NK-92 (cell line): ENCODE results near the gene SH2B2.

Source experiments
- DNase-seq: peaks from one replicate; lab custom pipeline; 2025; ENCODE audit not compliant: unreplicated experiment; lab: John Stamatoyannopoulos, UW

SH2B2 gene

DNA sequence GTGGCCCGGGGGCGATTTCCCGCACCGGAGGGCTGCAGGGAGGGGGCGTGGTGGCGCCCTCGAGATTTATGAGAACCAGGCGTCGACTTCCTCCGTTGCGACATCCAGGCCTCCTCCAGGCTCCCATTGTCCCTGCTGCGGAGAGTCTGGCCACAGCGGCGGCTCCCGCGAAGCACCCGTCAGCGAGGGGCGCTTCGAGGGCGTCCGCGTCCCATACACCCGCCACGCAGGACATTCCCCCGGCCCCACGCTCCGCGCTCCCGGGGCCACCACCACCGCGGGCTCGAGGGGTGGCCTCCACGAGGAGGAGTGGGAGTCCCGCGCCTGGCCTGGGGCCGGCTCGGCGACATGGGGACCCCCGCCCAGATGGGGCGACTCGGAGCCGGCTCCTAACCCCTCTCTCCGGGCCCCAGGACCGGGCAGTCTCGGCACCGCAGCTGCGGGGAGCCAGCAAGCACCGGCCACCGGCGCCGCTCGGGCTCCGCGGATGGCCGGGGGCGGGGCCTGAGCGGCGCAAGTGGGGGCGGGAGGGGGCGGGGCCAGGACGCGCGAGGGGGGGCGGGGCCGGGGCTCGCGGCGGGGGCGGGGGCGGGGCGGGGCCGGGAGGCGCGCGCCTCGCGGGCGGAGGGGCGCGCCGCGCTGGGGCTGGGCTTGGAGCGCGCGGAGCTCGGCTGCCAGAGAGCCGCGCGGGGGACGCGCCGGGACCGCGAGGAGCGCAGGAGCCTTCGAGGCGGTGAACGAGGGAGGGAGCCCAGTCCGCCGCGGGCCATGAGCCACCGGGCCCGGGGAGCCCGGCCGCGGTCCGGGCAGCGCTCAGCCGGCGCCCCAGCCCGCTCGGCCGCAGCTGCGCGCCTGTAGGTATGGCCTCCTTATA lies at the start of gene SH2B2:
Gene SH2B2 (plus strand): TSS at position 632 of the 874 bp plus-strand sequence. CDS start 13,683 bp downstream, outside the sequence.
- DNase-seq: no peak

DNA sequence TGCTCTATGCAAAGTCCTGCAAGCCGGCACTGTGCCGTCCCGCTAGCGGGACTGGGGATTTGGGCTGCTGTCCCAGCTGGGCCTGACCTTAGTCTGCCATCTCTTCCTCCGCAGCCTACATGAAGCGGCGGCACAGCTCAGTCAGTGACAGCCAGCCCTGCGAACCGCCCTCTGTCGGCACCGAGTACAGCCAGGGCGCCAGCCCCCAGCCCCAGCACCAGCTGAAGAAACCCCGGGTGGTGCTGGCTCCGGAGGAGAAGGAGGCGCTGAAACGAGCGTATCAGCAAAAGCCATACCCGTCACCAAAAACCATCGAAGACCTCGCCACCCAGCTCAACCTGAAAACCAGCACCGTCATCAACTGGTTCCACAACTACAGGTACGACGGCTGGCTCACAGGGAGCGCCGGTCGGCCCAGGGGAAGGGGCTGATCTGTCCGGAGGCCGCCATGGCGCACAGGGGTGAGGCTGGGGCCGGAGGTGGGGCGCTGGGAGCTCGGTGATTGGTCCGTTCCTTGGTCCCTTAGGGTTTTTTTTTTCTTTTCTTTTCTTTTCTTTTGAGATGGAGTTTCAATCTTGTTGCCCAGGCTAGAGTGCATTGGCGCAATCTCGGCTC lies 47.4 kb upstream of the SH2B2 start:
- no peak for DNase-seq

DNA sequence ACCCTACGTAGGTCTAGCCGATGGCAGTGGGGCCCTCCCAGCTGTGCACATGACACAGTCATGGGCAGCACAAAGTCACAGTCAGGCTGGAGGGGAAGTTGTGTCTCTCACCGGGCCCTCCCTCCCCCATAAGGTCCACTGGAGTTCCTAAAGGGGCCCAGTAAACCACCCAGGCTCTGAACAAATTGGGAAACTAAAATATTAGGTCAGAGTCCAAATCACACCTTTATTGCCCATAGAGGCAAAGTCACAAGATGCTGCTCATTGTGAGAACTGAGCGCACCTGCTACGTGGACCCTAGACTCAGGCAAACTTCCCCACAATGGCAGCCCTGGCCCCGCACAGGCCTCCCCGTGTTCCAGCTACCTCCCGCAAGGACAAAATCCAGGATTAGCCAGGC lies 45.2 kb upstream of the SH2B2 start:
- DNase-seq: no peak

DNA sequence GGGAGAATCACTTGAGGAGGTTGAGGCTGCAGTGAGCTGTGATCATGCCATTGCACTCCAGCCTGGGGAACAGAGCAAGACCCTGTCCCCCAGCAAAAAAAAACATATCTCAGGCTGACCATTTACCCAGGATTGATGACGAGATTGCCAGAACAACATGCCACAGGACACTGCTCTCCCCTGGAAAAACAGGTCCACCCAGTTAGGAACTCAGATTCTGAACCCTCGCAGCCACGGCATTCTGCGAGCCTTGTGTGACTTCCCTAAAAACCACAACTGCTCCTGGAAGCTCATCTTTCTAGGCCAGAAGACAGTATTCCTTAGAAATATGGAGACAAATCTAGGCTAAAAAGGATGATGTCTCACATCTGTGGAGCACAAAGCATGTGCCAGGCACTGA lies 42.1 kb upstream of the SH2B2 start:
- DNase-seq: no peak

DNA sequence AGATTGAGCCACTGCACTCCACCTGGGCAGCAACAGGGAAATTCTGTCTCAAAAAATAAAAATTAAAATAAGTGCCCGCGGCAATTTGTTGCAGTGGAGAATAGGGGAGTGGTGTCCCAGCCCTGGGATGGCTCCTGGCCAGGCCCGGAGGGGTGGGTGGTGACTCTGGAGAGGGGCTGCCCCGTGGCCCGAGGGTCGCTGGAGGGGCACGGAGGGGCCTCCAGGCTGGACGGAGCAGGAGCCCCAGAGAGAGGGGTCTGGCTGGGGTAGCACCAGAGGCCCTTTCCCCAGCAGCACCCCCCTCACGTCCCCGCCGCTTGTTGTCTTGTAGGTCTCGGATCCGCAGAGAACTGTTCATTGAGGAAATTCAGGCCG lies 38.6 kb upstream of the SH2B2 start:
- DNase-seq: no peak

DNA sequence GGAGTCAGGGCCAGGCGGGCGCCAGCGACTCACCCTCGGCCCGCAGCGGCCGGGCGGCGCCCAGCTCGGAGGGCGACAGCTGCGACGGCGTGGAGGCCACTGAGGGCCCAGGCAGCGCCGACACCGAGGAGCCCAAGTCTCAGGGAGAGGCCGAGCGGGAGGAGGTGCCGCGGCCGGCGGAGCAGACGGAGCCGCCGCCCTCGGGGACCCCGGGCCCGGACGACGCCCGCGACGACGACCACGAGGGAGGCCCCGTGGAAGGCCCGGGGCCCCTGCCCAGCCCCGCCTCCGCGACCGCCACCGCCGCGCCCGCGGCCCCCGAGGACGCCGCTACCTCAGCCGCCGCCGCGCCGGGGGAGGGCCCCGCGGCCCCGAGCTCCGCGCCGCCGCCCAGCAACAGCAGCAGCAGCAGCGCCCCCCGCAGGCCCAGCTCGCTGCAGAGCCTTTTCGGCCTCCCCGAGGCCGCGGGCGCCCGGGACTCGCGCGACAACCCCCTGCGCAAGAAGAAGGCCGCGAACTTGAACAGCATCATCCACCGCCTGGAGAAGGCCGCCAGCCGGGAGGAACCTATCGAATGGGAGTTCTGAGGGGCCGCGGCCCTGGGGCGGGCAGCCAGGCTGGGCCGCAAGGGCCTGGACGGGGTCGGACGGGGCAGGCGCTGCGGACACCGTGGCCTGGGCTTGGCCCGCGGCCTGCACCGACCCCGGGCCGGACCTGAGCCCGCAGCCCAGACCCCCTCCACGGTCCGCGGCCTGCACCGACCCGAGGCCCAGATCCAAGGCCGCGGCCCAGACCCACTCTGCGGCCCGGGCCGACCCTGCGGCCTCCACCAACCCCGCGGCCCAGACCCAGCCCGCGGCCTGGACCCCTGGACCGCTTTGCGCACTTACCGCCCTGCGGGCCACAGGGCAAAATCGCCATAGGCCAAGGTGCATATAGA lies 37.9 kb upstream of the SH2B2 start:
- no peak for DNase-seq

DNA sequence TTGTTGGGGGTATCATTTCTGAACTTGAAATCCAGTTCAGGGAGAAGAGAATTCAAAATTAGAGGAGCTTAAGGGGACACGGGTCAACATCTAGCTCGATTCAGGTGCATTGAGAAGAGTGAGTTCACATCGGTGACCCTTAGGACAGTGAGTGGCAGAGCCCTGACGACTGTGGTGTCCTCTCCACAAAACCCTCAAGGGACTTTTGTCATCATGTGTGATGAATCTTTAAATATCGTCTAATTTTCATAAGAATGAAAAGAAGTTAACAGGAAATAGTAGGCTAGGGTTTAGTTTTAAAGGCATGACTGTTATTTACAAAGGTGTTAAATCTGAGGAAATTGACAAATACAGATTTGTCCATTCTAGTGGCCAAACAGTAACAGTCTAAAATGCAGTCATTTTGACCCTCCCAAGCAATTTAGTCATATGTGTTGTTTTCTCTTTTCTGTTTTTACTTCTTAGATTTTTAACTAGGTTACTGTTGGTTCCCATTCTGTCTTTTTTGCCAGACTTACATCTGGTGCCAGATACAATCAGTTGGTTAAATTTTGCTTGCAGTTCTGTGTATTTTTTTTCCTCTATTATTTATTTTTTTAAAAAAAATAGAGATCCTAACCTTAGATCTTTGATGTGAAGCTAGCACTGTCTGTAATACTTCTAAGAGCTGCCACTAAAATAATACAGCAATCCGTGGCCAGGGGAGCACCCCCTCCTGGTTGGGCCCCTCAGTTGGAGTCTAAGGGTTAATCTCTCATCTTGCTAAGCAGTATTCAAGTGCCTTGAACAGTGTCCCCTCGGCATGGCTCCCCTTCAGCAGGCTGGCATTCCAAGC lies 34.9 kb upstream of the SH2B2 start:
- DNase-seq: no peak

DNA sequence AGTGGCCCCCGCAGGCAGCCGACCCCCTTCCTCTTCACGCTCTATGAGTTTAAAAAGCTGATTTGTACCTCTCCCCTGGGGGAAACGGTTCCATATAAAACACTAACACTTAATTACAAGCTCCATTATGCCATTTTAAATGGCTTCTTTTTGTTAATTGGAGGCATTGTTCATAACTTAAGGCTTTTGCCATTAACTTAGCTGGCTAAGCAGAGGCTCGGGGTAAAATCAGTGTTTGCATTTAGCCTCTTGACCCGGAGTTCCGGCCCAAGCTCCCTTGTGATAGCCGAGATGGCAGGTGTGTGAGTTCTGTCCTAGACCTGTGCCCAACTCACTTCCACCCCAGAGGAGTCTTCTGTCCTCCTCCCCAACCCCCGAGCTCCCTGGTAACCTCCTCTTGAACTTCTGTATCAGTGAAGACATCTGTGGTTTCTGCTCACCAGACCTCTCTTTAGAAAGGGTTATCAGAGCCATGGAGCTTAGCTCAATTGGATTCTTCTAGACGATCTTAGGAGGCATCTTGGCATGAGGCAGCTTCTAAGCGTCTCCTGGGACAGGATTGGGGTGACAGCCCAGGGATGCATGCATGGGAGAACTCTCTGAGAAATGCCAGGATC lies 34.2 kb upstream of the SH2B2 start:
- DNase-seq: no peak

DNA sequence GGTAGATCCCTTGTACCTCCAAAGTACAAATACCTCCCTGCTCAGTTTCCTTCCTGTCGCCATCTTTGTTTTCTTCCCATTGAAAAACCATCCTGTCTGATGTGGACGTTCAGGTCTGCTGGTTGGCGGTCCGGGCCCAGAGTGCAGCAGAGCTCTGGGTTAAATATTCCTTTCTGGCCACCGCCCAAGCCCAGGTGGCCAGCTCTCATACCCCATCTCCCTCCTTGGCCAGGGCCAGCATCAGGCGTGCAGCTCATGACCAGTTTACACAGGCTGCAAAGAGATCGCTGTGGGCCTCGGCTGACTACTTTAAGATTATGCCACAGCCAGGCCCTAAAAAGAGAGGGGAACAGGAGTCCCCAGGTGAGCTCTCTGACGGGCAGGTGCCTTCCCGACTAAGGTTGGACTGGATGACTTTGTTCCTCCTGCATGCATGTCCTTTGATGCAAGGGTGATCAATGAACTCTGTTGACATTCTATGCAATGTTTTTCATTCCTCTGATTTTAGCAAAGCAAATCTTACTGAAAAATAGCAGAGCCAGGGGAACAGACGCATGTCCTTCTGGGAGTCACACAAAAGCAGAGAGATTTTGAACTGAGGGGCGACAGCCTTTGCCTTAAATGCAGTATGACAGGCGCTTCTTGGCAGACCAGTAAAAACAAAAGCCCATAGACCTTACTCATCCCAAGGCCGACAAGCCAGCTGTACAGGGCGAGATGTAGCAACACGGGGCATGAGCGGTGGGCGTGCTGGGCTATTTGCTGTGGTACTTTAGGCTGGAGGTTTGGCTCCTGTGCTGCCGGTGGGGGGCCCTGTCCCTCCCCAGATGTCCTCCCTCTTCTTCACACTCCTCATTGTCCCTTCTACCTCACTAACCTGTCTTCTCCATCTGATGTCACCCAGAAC lies 33.3 kb upstream of the SH2B2 start:
- DNase-seq: no peak

DNA sequence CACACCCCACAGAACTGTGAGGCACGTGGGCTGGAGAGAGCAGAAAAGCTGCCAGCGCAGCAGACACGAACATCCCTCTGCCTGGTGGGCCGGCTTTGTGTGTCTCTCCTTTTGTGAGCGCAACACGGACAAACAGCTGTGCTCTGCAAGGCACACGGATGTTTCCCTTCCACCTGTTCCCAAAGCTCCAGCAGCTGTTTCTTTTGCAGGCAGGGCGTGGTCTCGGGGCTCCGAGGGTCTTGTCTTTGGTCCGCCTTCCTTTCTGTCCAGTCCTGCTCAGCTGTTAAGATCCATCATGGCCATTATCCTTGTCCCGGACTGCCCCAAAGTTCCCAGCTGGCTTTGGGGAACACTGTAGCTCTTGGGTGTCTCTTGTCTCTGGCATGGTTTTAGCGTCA lies 32.7 kb upstream of the SH2B2 start:
- no peak for DNase-seq

DNA sequence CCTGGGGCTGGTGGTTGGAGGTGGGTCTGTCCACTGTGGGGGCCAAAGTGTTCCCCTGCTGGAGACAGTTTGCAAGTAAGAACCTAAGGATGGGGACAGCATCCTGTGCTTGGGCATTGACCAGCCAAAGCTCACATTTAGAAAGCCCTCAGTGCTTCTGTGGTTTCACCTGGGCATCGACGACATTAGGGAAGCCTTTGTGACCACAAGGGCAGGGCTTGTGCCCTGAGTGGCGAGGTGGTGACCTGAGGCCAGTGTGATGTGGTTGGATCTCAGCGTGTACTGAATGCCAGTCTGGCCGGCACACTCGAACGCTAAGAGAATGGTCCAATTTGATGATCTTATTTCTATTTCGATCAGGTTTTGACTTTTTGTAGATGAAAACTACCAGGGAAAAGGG lies 32.1 kb upstream of the SH2B2 start:
- DNase-seq: no peak

DNA sequence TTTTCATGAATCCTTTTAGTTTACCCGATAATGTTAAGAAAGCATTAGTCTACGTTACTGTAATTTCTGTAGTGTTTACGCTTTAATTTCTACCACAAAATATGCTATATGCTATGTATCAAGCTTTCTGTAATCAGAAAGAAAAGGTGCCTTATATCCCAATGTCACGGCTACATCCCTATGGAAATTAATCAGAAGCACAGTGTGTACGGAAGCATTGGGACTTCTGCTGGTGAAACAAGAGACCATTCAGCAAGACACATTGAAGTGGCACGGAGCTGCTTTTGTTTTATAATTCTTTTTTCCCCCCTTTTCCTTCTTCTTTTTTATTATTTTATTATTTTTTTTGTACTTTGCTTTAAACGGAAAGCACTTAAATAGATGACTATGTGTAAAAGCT lies 31.2 kb upstream of the SH2B2 start:
- no peak for DNase-seq

DNA sequence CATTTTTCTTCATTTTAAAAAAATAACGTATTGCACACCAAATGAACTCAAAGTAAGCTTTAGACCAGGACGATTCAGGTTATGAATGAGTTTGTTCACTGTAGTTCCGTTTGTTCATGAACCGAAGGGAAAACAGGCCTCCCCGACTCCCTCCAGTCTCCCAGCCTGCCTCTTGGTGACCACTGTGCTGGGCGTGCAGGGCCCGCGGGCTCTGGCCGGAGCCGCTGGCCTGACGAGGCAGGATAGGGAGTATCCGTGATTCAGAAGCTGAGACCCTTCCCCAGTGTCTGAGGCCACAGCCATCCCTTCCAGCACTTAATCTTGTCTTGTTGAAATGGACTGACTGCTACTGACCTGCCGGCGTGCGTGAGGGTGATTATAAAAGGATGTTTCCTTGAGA lies 30.8 kb upstream of the SH2B2 start:
- no peak for DNase-seq

DNA sequence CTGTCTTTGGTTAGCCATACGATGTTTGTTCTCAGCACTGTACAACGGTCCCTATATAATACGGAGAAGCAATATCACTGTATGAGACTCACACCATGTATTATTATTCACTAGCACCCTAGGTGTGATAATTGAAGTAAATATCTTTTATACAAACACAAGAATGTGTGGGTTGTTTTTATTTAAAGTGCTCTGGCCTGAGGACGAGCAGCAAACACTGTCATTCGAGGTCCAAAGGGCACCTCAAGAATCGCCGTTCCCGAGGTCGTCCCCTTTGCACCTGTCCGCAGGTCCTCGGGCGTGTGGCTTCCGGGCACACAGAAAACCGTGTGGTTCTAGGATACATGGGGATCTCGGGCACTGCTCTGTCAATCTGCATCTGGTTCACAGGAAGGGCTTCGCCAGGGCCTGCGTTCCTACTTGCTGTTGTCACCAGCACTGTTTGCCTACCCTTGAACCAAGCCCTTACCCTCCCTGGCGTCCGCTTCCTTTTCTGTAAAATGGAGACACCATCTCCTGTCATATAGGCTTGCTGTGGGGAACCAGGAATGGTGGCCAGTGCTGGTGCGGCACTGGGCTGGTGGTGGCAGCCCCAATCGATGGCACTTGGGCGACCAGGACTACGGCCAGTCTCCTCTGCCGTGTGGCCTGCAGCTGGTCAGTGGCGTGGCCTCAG lies 28.5 kb upstream of the SH2B2 start:
- DNase-seq: no peak

DNA sequence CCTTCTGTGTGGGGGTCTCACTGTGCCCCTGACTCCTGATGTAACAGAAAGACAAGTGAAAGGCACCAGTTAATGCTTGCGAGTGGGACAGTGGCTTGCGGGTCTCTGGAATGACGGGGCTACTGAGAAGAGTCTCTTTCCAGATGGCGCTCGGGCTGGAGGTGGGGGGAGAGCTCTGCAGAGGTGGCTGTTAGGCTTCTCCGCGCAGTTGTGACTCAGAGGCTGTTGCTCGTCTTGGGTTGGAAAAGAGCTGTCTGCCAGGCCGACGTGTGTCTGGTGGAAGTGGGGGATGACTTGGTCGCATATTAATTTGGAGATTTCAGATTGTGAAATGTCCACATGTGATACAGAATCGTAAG lies 27.9 kb upstream of the SH2B2 start:
- DNase-seq: no peak

DNA sequence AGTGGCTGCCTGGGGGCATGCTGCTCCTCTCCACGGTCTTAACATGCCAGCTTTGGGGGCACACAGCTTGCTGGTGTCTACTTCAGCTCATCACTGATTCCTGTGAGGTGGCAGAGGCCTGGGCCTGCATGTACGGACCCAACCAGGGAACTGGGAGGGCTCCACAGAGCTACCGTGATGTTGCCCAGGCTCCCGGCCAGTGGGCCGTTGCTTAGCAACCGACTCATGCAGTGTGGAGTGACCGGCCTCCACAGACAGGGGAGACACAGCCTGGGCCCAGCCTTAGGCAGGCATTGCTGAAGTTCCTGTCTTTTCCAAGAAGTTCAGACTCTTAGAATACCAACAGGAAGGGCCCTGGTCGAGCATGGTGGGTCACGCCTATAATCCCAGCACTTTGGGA lies 25.8 kb upstream of the SH2B2 start:
- DNase-seq: no peak

DNA sequence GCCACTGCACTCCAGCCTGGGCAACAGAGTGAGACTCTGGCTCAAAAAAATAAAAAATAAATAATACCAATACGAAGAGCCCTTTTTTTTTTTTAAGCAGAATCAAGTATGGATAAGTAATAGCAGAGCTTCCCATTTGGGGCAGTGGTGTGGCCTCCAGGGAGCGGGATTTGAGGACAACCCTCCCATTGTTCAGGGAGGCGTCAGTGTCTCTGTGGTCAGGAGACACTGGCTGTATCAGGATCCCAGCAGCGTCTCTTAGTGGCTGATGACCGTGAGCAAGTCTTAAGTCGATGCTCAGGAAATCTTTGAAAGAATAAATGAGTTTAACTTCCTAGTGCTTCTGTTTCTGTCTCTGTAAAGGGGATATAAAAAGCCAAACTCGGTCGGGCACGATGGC lies 25.2 kb upstream of the SH2B2 start:
- DNase-seq: no peak

DNA sequence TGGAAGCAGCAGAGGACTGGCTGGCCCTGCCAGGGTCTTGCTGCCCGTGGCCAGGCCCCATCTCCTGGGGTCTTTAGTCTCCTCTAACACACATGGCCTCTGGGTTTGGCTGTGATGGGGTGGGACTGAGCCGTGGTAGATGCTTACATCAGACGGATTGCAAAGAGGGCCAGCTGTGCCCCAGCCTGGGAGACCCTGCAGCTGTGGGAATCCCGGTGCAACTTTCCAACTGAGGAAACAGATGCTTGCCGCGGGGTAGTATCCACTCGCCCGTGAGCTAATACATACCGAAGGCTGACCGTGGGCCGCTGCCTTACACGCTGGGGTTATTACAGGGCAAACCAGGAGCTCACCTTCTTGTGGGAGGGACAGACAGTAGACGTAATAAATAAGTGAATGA lies 24.1 kb upstream of the SH2B2 start:
- no peak for DNase-seq

DNA sequence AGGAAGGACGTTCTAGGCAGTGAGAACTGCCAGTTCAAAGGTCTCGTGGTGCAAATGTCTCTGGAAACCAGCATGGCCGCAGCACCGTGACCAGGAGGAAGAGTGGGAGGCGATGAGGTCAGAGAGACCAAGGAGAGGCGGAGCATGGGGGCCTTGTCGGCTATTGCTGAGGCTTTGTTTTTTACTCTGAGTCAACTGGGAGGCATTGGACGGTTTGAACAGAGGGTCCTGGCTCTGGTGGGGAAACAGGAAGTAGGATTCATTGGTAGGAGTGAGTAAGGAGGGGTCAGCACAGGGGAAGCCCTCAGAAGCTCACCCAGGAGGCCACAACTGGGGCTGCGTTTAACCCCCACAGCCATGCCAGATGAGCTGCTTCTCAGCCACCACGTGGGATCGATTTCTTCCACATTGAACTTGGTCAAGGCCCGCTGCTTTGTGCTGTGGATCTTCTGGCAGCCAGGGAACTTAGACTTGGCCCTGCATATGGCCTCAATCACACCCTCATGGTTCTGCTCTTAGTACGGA lies 22.2 kb upstream of the SH2B2 start:
- DNase-seq: no peak
